Measurements from ENCODE around the gene CACNA1C.

Gene CACNA1C

DNA sequence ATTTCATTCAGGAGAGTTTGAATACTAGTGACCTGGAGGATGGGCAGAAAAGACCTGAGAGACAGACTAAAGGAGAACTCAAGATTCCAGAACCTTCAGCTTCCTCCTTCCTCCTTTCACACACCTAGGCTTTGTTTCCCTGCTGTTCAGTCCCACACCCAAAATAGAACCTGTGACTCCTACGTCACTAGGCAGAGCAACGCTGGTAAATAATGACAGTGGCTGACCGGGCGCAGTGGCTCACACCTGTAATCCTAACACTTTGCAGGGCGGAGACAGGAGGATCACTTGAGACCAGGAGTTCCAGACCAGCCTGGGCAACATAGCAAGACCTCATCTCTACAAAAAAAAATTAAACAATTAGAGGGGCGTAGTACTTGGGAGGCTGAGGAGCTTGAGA, 575.6 kb downstream of the CACNA1C start:
- Histone ChIP-seq H3K4me1 (ENCODE audit: control insufficient read depth in 2 of 2, insufficient read depth in 2 of 2, low read length in 2 of 2) (no peaks in the 10 kb centered on the region), H3K4me3 (ENCODE audit: low read length in 2 of 2) (no peak overlapping the region), H3K27ac (ENCODE audit: low read depth in 2 of 2, low read length in 2 of 2) (peak overlapping the region; percentile 28 to 38), H3K27me3 (ENCODE audit: control insufficient read depth in 2 of 2, insufficient read depth in 2 of 2, low read length in 2 of 2) (no peaks in the 10 kb centered on the region), H3K9ac (ENCODE audit: low read depth in 1 of 2, low read length in 2 of 2) (no peak overlapping the region), H3K9me3 (ENCODE audit: control insufficient read depth in 2 of 2, low read length in 2 of 2) (no peaks in the 10 kb centered on the region), H3K36me3 (ENCODE audit: control insufficient read depth in 2 of 2, insufficient read depth in 2 of 2, low read length in 2 of 2) (no peaks in the 10 kb centered on the region)

DNA sequence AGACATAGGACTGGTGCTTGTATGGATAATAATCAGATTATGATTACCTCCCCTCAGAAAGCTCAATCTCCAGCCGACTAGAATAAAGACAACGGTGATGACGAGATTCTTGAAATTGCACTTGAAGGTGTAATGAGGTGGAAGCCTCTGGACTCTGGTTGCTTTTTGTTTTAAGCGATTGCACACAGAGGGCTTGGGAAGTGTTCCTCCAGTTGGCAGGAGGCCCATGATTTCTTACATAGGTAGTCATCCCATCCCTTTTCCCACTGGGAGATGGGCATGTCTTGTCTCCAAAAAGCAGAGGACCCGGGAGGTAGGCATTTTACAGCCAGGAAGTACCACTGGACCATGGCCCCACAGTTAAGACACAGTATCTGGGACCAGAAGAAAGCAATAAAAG, 576.3 kb downstream of the CACNA1C start:
- no peak overlapping the region for H3K9ac ChIP-seq (ENCODE audit: low read depth in 1 of 2, low read length in 2 of 2)
- no peaks in the 10 kb centered on the region for H3K27me3 ChIP-seq (ENCODE audit: control insufficient read depth in 2 of 2, insufficient read depth in 2 of 2, low read length in 2 of 2)
- no peak overlapping the region for H3K27ac ChIP-seq (ENCODE audit: low read depth in 2 of 2, low read length in 2 of 2)
- H3K9me3 ChIP-seq (ENCODE audit: control insufficient read depth in 2 of 2, low read length in 2 of 2) = no peaks in the 10 kb centered on the region
- H3K4me3 ChIP-seq (ENCODE audit: low read length in 2 of 2) = no peak overlapping the region
- H3K36me3 ChIP-seq (ENCODE audit: control insufficient read depth in 2 of 2, insufficient read depth in 2 of 2, low read length in 2 of 2) = no peaks in the 10 kb centered on the region
- no peaks in the 10 kb centered on the region for H3K4me1 ChIP-seq (ENCODE audit: control insufficient read depth in 2 of 2, insufficient read depth in 2 of 2, low read length in 2 of 2)

DNA sequence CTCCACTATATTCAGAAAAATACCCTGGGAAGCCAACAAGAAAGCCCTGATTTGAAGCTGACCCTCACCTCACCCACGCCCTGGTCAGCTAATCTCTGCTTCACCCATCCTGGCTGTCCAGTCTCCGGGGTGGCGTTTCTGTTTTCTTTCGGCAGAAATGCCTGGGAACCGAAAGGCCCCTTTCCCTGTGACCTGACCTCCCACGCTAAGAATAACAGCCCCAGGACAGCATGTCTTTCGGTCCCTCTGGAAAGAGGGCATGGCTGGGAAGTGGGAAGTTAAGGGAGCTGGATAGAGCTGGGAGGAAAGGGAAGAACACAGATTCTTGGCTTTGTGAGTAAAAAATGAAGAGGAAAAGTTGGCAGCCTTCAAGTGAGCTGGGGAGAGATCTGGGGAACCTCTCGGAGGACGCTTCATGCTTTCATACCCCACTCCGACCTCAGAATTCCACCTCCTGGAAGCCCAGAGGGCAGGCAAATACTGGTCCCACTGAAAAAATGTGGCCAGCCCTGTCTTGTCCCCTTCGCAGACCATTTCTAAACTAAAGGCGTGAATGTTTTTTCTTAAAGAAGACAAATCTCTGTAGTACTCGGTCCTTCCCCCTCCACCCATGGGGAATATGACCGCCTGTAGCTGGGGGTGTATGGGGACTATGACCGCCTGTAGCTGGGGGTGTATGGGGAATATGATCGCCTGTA, 579.0 kb downstream of the CACNA1C start:
- H3K4me1 ChIP-seq (ENCODE audit: control insufficient read depth in 2 of 2, insufficient read depth in 2 of 2, low read length in 2 of 2) = no peaks in the 10 kb centered on the region
- H3K9me3 ChIP-seq (ENCODE audit: control insufficient read depth in 2 of 2, low read length in 2 of 2) = no peaks in the 10 kb centered on the region
- no peak overlapping the region for H3K9ac ChIP-seq (ENCODE audit: low read depth in 1 of 2, low read length in 2 of 2)
- H3K36me3 ChIP-seq (ENCODE audit: control insufficient read depth in 2 of 2, insufficient read depth in 2 of 2, low read length in 2 of 2) = no peaks in the 10 kb centered on the region
- no peak overlapping the region for H3K4me3 ChIP-seq (ENCODE audit: low read length in 2 of 2)
- no peaks in the 10 kb centered on the region for H3K27me3 ChIP-seq (ENCODE audit: control insufficient read depth in 2 of 2, insufficient read depth in 2 of 2, low read length in 2 of 2)
- H3K27ac ChIP-seq (ENCODE audit: low read depth in 2 of 2, low read length in 2 of 2) = no peak overlapping the region

DNA sequence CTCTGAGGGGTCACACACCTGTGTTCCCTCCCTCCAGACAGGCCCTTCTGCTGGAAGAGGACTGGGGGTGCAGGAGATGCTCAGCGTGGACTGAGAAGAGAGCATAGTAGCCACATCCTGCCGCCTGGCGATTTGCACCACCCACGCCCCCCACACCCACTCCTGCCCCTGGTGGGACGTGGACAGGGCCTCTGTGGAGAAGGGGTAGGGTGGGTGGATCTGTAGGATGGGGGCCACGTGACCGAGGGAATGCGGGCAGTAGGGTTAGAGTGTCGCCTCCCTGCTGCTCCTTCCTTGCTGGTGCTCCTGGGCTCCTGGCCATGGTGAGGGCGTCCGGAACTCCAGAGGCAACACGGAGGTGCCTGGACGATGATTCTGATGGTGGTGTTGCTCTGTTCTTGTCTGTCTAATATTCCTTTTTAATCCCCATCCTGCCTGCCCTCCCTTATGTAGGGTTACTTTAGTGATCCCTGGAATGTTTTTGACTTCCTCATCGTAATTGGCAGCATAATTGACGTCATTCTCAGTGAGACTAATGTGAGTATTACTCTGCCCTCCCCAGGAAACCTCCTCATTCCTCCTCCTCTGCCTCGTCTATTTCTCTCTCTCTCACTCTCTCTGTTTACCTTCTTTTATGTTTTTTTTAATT, 580.5 kb downstream of the CACNA1C start:
- Histone ChIP-seq H3K4me1 (ENCODE audit: control insufficient read depth in 2 of 2, insufficient read depth in 2 of 2, low read length in 2 of 2) (no peaks in the 10 kb centered on the region), H3K9ac (ENCODE audit: low read depth in 1 of 2, low read length in 2 of 2) (no peak overlapping the region), H3K4me3 (ENCODE audit: low read length in 2 of 2) (no peak overlapping the region), H3K36me3 (ENCODE audit: control insufficient read depth in 2 of 2, insufficient read depth in 2 of 2, low read length in 2 of 2) (no peaks in the 10 kb centered on the region), H3K9me3 (ENCODE audit: control insufficient read depth in 2 of 2, low read length in 2 of 2) (no peaks in the 10 kb centered on the region), H3K27me3 (ENCODE audit: control insufficient read depth in 2 of 2, insufficient read depth in 2 of 2, low read length in 2 of 2) (no peaks in the 10 kb centered on the region), H3K27ac (ENCODE audit: low read depth in 2 of 2, low read length in 2 of 2) (peak overlapping the region; percentile 10 to 20)

DNA sequence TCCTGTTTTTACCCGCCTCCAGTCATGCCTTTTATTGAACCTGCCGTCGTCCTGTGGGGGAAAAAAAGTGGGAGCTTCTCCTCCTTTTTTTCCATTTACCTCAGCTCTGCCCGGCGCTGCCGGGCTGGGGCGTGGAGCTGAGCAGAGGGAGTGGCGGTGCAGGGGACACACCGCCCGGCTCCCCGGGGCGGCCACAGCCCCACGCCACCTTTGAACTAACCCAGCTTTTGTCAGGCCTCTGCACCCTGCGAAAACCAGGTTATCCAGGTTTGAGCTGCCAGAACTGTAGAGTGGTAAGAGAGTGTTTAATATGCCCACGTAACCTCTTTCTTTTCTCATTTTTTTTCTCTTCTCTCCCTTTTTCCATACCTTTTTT, 581.0 kb downstream of the CACNA1C start:
- Histone ChIP-seq H3K9ac (ENCODE audit: low read depth in 1 of 2, low read length in 2 of 2) (peak overlapping the region in 1 of 2 donors; percentile 34), H3K4me3 (ENCODE audit: low read length in 2 of 2) (peak overlapping the region in 1 of 2 donors; percentile 22), H3K9me3 (ENCODE audit: control insufficient read depth in 2 of 2, low read length in 2 of 2) (no peaks in the 10 kb centered on the region), H3K27ac (ENCODE audit: low read depth in 2 of 2, low read length in 2 of 2) (peak overlapping the region; percentile 20 to 44), H3K4me1 (ENCODE audit: control insufficient read depth in 2 of 2, insufficient read depth in 2 of 2, low read length in 2 of 2) (no peaks in the 10 kb centered on the region), H3K36me3 (ENCODE audit: control insufficient read depth in 2 of 2, insufficient read depth in 2 of 2, low read length in 2 of 2) (no peaks in the 10 kb centered on the region), H3K27me3 (ENCODE audit: control insufficient read depth in 2 of 2, insufficient read depth in 2 of 2, low read length in 2 of 2) (no peaks in the 10 kb centered on the region)

DNA sequence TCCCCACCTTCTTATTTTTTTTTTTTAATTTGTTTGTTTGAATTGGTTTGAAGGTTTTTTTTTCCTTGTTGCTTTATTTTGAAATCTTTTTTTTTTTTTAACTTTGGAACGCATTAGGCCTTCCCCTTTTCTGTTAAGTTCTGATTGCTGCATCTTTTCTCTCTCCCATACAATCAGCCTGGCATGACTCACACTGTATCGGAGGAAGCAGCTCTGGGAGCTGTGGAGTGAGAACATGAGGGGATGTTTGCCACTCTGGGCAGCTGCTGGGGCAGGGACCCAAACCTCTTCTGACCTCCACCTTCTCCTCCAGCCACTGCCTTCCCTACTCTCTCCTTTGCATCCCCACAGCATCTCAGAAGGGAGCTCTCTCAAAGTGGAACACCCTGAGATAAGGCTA, 581.7 kb downstream of the CACNA1C start:
- no peaks in the 10 kb centered on the region for H3K36me3 ChIP-seq (ENCODE audit: control insufficient read depth in 2 of 2, insufficient read depth in 2 of 2, low read length in 2 of 2)
- H3K9ac ChIP-seq (ENCODE audit: low read depth in 1 of 2, low read length in 2 of 2) = no peak overlapping the region
- no peaks in the 10 kb centered on the region for H3K4me1 ChIP-seq (ENCODE audit: control insufficient read depth in 2 of 2, insufficient read depth in 2 of 2, low read length in 2 of 2)
- no peak overlapping the region for H3K27ac ChIP-seq (ENCODE audit: low read depth in 2 of 2, low read length in 2 of 2)
- no peaks in the 10 kb centered on the region for H3K27me3 ChIP-seq (ENCODE audit: control insufficient read depth in 2 of 2, insufficient read depth in 2 of 2, low read length in 2 of 2)
- no peaks in the 10 kb centered on the region for H3K9me3 ChIP-seq (ENCODE audit: control insufficient read depth in 2 of 2, low read length in 2 of 2)
- no peak overlapping the region for H3K4me3 ChIP-seq (ENCODE audit: low read length in 2 of 2)

DNA sequence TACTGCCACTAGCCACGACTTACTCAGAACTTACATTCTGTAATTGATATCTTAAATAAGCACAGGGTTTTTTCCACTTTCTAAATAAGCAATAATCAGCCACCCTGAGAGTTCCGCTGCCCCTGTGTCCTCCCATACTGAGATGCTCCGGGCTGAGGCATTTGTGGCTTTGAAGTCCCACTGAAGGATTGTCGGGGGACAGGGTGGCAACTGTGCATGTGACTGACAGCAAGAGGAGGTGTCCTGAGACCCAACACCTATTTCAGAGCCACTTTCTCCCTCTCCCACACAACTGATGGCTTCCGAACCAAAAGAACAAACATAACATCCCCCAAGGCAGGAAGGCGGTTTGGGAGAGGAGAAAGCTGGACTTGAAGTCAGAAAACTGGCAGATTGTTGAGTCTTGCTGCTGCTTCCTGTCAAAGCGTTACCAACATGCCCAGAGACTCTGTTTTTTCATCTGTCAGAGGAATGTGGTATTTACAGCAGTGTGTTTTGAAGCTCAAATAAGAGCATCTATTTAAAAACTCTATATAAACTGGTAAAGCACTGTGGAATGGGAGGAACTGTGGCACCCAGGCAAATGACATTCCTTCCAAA, 584.1 kb downstream of the CACNA1C start:
- Histone ChIP-seq H3K4me1 (ENCODE audit: control insufficient read depth in 2 of 2, insufficient read depth in 2 of 2, low read length in 2 of 2) (peaks cover 0 to 4% of the 10 kb centered on the region in 2 donors), H3K4me3 (ENCODE audit: low read length in 2 of 2) (no peak overlapping the region), H3K9ac (ENCODE audit: low read depth in 1 of 2, low read length in 2 of 2) (no peak overlapping the region), H3K9me3 (ENCODE audit: control insufficient read depth in 2 of 2, low read length in 2 of 2) (no peaks in the 10 kb centered on the region), H3K36me3 (ENCODE audit: control insufficient read depth in 2 of 2, insufficient read depth in 2 of 2, low read length in 2 of 2) (no peaks in the 10 kb centered on the region), H3K27ac (ENCODE audit: low read depth in 2 of 2, low read length in 2 of 2) (no peak overlapping the region), H3K27me3 (ENCODE audit: control insufficient read depth in 2 of 2, insufficient read depth in 2 of 2, low read length in 2 of 2) (no peaks in the 10 kb centered on the region)

DNA sequence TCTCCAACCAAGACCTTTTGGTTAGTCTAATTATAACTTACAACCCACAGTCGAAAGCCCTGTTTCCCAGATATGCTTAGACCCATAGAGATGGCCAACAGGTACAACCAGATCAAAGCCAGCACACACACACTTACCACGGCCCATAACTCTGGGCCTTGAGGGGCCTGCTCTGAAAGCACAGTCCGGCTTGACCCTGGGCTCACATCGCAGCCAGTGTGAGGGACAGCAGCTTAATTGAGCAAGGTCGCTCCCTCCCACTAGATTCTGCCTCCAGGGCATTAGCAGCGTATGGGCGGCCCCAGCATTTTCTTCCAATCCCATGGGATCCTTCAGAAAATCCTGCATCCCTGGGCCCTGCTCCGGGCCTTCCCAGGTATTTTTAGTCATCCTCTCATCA, 584.6 kb downstream of the CACNA1C start:
- Histone ChIP-seq H3K27ac (ENCODE audit: low read depth in 2 of 2, low read length in 2 of 2) (no peak overlapping the region), H3K36me3 (ENCODE audit: control insufficient read depth in 2 of 2, insufficient read depth in 2 of 2, low read length in 2 of 2) (no peaks in the 10 kb centered on the region), H3K9me3 (ENCODE audit: control insufficient read depth in 2 of 2, low read length in 2 of 2) (no peaks in the 10 kb centered on the region), H3K9ac (ENCODE audit: low read depth in 1 of 2, low read length in 2 of 2) (no peak overlapping the region), H3K27me3 (ENCODE audit: control insufficient read depth in 2 of 2, insufficient read depth in 2 of 2, low read length in 2 of 2) (no peaks in the 10 kb centered on the region), H3K4me1 (ENCODE audit: control insufficient read depth in 2 of 2, insufficient read depth in 2 of 2, low read length in 2 of 2) (peaks cover 0 to 4% of the 10 kb centered on the region in 2 donors), H3K4me3 (ENCODE audit: low read length in 2 of 2) (no peak overlapping the region)

DNA sequence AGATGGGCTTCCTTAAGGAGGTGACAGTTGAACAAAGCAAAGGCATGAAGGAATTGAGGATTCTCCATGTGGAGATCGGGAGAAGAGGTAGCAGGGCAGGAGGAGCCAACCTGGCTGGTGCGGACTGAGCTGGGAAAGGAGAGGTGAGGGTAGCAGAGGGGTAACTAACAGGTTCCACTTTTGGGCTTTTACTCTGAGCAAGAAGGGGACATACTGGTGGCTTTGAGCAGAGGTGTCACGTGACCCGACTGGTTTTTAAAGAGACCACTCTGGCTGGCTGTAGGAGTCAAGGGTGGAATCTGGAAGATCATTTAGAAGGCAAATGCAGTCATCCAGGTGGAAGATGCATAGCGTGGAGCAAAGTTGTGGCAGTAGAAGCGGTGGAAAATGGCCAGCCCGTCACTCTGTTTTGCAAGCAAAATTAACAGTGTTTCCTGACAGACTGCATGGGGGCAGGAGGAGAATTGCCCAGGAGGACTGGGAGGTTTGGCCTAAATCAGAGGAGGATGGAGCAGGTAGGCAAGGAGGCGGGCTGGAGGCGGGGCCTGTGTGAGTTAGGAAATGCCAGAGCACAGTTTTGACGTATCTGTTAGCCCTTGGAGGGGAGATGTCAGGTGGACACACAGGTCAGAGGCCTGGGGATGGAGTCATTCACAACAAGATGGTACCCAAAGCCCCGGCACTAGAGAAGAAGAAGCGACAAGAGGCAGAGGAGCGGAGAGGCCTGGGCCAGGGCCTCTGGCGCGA, 585.7 kb downstream of the CACNA1C start:
- Histone ChIP-seq H3K9me3 (ENCODE audit: control insufficient read depth in 2 of 2, low read length in 2 of 2) (no peaks in the 10 kb centered on the region), H3K36me3 (ENCODE audit: control insufficient read depth in 2 of 2, insufficient read depth in 2 of 2, low read length in 2 of 2) (no peaks in the 10 kb centered on the region), H3K27ac (ENCODE audit: low read depth in 2 of 2, low read length in 2 of 2) (no peak overlapping the region), H3K4me3 (ENCODE audit: low read length in 2 of 2) (no peak overlapping the region), H3K4me1 (ENCODE audit: control insufficient read depth in 2 of 2, insufficient read depth in 2 of 2, low read length in 2 of 2) (peaks cover 0 to 7% of the 10 kb centered on the region in 2 donors), H3K9ac (ENCODE audit: low read depth in 1 of 2, low read length in 2 of 2) (no peak overlapping the region), H3K27me3 (ENCODE audit: control insufficient read depth in 2 of 2, insufficient read depth in 2 of 2, low read length in 2 of 2) (no peaks in the 10 kb centered on the region)

DNA sequence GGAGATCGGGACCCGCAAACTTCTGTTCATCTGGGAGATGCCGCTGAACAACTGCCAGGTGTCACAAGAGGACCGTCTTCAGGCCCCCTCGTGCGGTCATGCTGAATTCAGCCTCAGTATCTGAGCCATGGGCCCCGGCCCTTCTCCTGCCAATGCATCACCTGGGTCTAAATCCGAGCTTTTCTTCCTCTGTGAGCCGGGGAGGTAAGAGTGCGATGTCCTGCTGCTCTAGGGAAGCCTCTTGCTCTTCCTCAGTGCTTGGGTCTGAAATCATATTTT, 586.2 kb downstream of the CACNA1C start:
- Histone ChIP-seq H3K4me3 (ENCODE audit: low read length in 2 of 2) (no peak overlapping the region), H3K4me1 (ENCODE audit: control insufficient read depth in 2 of 2, insufficient read depth in 2 of 2, low read length in 2 of 2) (peaks cover 0 to 7% of the 10 kb centered on the region in 2 donors), H3K9ac (ENCODE audit: low read depth in 1 of 2, low read length in 2 of 2) (no peak overlapping the region), H3K27me3 (ENCODE audit: control insufficient read depth in 2 of 2, insufficient read depth in 2 of 2, low read length in 2 of 2) (no peaks in the 10 kb centered on the region), H3K27ac (ENCODE audit: low read depth in 2 of 2, low read length in 2 of 2) (no peak overlapping the region), H3K9me3 (ENCODE audit: control insufficient read depth in 2 of 2, low read length in 2 of 2) (no peaks in the 10 kb centered on the region), H3K36me3 (ENCODE audit: control insufficient read depth in 2 of 2, insufficient read depth in 2 of 2, low read length in 2 of 2) (no peaks in the 10 kb centered on the region)
